ENCODE results near the gene DNAJC28.

GRCh38 chr21:33455686-33456446 is 35.6 kb downstream of the DNAJC28 start:
- TF ChIP-seq CTCF (conservative IDR thresholded peaks at IDR 0.05; ENCODE audit: low read depth in 2 of 2) (no peak), REST (IDR thresholded peaks at IDR 0.05; ENCODE audit: unreplicated experiment) (no peak), EZH2 (IDR thresholded peaks at IDR 0.05; ENCODE audit: low read depth, unreplicated experiment) (no peak)
